Measurements from ENCODE around the gene SLC35G3.
"Not testable (repeated sequence)": the region's sequence is repeated elsewhere in the genome, so short reads cannot be mapped to it uniquely, and the experiment has no call there.

SLC35G3 gene

GRCh38 chr17:35194001-35194400, at the start of gene SLC35G3:
TSS of gene SLC35G3 (minus strand) at chr17:35194393. CDS start at chr17:35194307, 86 bp downstream.
- DNase-seq = not testable (repeated sequence)

GRCh38 chr17:35243561-35244340, 49.6 kb upstream of the SLC35G3 start:
- peak; percentile 47 for DNase-seq

GRCh38 chr17:35242805-35243560, 48.8 kb upstream of the SLC35G3 start, which contains the start of gene SLFN5:
TSS of gene SLFN5 (plus strand) at chr17:35243072. CDS start at chr17:35258691, 15,619 bp downstream.
- DNase-seq = peak; percentile 93

- DNase-seq = peak; percentile 81
Observed at GRCh38 chr17:35242158-35242804, 48.1 kb upstream of the SLC35G3 start.

- peak; percentile 59 for DNase-seq
Observed at GRCh38 chr17:35241520-35241919, 47.3 kb upstream of the SLC35G3 start.

- no peak for DNase-seq
Observed at GRCh38 chr17:35240861-35241260, 46.7 kb upstream of the SLC35G3 start.

GRCh38 chr17:35239823-35240222, 45.6 kb upstream of the SLC35G3 start:
- DNase-seq = no peak

- DNase-seq = no peak
Observed at GRCh38 chr17:35238821-35239220, 44.6 kb upstream of the SLC35G3 start.

GRCh38 chr17:35236821-35237220, 42.6 kb upstream of the SLC35G3 start:
- DNase-seq = no peak

GRCh38 chr17:35235917-35236316, 41.7 kb upstream of the SLC35G3 start:
- no peak for DNase-seq

GRCh38 chr17:35235289-35235688, 41.1 kb upstream of the SLC35G3 start:
- DNase-seq = no peak

GRCh38 chr17:35234315-35234714, 40.1 kb upstream of the SLC35G3 start:
- DNase-seq = not testable (repeated sequence)

GRCh38 chr17:35229638-35230037, 35.4 kb upstream of the SLC35G3 start:
- DNase-seq = no peak

GRCh38 chr17:35227546-35227945, 33.4 kb upstream of the SLC35G3 start:
- no peak for DNase-seq

GRCh38 chr17:35224436-35224835, 30.2 kb upstream of the SLC35G3 start:
- no peak for DNase-seq

GRCh38 chr17:35222452-35222851, 28.3 kb upstream of the SLC35G3 start:
- DNase-seq = no peak

GRCh38 chr17:35218915-35219314, 24.7 kb upstream of the SLC35G3 start:
- no peak for DNase-seq

- DNase-seq = no peak
Observed at GRCh38 chr17:35217107-35217506, 22.9 kb upstream of the SLC35G3 start.

- peak; percentile 25 for DNase-seq
Observed at GRCh38 chr17:35214631-35215273, 20.6 kb upstream of the SLC35G3 start.

GRCh38 chr17:35214192-35214591, 20.0 kb upstream of the SLC35G3 start:
- peak; percentile 18 for DNase-seq

GRCh38 chr17:35213412-35213940, 19.3 kb upstream of the SLC35G3 start:
- no peak for DNase-seq

- no peak for DNase-seq
Observed at GRCh38 chr17:35212668-35213067, 18.5 kb upstream of the SLC35G3 start.

- DNase-seq = peak; percentile 32
Observed at GRCh38 chr17:35210741-35211140, 16.5 kb upstream of the SLC35G3 start.

Measured in activated CD4-positive, alpha-beta T cell treated with anti-CD3 and anti-CD28 coated beads, Interleukin-2, amount 50 U/mL, for 1 hour (primary cell).